ENCODE measurements around the gene PGLYRP3.

The PGLYRP3 gene

DNA sequence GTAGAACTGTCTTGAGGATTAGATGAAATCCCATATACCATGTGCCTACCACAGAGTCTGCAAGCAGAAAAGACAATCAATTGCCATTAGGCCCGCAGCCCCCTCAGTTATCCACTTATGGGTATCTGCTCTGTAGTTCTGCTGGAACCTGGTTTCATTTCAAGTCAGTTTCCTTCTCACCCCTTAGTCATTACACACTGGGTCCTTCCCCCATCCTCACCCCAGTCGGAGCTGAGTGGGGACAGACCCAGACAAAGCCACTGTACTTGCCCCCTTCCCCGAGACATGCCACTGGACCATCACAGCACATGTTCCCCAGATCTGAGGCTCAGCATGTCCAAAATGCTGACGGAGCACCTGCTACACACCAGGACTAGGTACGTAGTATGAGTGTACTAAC is 21.2 kb downstream of the PGLYRP3 start:
- H3K4me3 ChIP-seq (ENCODE audit: low read depth, low read length) = no peak overlapping the region
- no peak for TF ChIP-seq CTCF (IDR thresholded peaks at IDR 0.05; ENCODE audit: low read depth, low read length)

GRCh38 chr1:153288634-153289275 is 24.0 kb downstream of the PGLYRP3 start:
- no peak overlapping the region for H3K4me3 ChIP-seq (ENCODE audit: low read depth, low read length)
- TF ChIP-seq CTCF (IDR thresholded peaks at IDR 0.05; ENCODE audit: low read depth, low read length) = peak; percentile 33

DNA sequence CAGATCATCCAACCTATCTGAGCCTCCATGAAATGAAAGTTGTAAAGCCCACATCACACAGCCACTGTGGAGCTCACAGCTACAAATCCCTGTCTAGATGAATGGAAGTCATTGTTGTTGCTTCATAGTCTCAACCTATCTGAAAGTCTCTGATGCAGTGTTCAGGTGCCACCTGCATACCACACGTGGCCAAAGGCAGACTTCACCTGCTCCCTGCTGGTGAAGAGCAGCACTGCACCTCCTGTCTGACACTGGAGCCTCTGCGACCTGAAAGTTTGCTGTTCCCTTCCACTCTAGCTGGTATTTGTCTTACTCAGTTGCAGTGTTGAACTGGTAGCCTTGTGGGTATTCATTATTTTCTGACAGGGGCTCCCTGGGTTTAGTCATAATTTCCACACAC is 34.9 kb downstream of the PGLYRP3 start:
- TF ChIP-seq CTCF (IDR thresholded peaks at IDR 0.05; ENCODE audit: low read depth, low read length) = peak; percentile 31; the same call in 1 of the 2 replicates
- no peak overlapping the region for H3K4me3 ChIP-seq (ENCODE audit: low read depth, low read length)

DNA sequence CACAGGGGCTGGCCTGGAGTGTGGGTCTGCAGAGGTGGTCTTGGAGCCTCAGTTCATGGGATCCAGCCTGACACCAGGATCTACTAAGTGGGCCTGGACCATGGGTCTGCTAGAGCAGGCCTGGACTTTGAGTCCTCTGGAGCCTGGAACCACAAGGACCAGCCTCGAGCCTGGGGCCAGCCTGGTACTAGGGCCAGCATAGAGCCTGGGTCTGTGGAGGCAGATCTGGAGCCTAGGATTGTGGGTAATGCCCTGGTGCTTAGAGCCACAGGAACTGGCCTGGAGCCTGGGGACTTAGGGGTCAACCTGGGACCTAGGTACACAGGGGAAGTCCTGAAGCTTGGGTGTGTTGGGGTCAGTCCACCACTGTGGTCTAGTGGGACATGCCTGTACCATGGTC is 40.6 kb downstream of the PGLYRP3 start:
- H3K4me3 ChIP-seq (ENCODE audit: low read depth, low read length) = no peak overlapping the region

GRCh38 chr1:153271711-153272110 is 41.0 kb downstream of the PGLYRP3 start:
- H3K4me3 ChIP-seq (ENCODE audit: low read depth, low read length) = no peak overlapping the region
- TF ChIP-seq CTCF (IDR thresholded peaks at IDR 0.05; ENCODE audit: low read depth, low read length) = no peak

More for the DNA sequence above, 40.6 kb downstream of the PGLYRP3 start:
- TF ChIP-seq CTCF (IDR thresholded peaks at IDR 0.05; ENCODE audit: low read depth, low read length) = no peak

GRCh38 chr1:153265457-153265856 is 47.3 kb downstream of the PGLYRP3 start:
- no peak overlapping the region for H3K4me3 ChIP-seq (ENCODE audit: low read depth, low read length)
- no peak for TF ChIP-seq CTCF (IDR thresholded peaks at IDR 0.05; ENCODE audit: low read depth, low read length)

GRCh38 chr1:153262462-153263157 is 50.1 kb downstream of the PGLYRP3 start:
- TF ChIP-seq CTCF (IDR thresholded peaks at IDR 0.05; ENCODE audit: low read depth, low read length) = no peak
- H3K4me3 ChIP-seq (ENCODE audit: low read depth, low read length) = no peak overlapping the region

Data from WI38 (cell line).